Inflammatory macrophage treated with lipopolysaccharide for 1 hour (primary cell): ENCODE results near the gene CDKAL1.

Experiments
- DNase-seq, 2 donors: peaks; one replicate each; pipeline ENCODE4 v3.0.0-alpha.2; 2020 to 2022

The CDKAL1 gene

GRCh38 chr6:21274851-21275250 is 740.6 kb downstream of the CDKAL1 start:
- DNase-seq = no peak

- no peak for DNase-seq
Measured at GRCh38 chr6:21277601-21278374, 743.5 kb downstream of the CDKAL1 start.

- DNase-seq = no peak
Measured at GRCh38 chr6:21278375-21278745, 744.1 kb downstream of the CDKAL1 start.

GRCh38 chr6:21279619-21280018 is 745.4 kb downstream of the CDKAL1 start:
- DNase-seq = no peak

- no peak for DNase-seq
Measured at GRCh38 chr6:21281366-21281765, 747.1 kb downstream of the CDKAL1 start.
